ENCODE measurements around the gene TMC3.

GRCh38 chr15:81385721-81386076 lies 11.7 kb upstream of the TMC3 start:
- TF ChIP-seq RARA (CRISPR knock-in tag; IDR thresholded peaks at IDR 0.05): no peak
- TF ChIP-seq, protein P1, sequence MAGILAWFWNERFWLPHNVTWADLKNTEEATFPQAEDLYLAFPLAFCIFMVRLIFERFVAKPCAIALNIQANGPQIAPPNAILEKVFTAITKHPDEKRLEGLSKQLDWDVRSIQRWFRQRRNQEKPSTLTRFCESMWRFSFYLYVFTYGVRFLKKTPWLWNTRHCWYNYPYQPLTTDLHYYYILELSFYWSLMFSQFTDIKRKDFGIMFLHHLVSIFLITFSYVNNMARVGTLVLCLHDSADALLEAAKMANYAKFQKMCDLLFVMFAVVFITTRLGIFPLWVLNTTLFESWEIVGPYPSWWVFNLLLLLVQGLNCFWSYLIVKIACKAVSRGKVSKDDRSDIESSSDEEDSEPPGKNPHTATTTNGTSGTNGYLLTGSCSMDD (CRISPR knock-in tag; IDR thresholded peaks at IDR 0.05): no peak
- TF ChIP-seq KLF16 (CRISPR knock-in tag; IDR thresholded peaks at IDR 0.05): no peak
- TF ChIP-seq, protein P2, sequence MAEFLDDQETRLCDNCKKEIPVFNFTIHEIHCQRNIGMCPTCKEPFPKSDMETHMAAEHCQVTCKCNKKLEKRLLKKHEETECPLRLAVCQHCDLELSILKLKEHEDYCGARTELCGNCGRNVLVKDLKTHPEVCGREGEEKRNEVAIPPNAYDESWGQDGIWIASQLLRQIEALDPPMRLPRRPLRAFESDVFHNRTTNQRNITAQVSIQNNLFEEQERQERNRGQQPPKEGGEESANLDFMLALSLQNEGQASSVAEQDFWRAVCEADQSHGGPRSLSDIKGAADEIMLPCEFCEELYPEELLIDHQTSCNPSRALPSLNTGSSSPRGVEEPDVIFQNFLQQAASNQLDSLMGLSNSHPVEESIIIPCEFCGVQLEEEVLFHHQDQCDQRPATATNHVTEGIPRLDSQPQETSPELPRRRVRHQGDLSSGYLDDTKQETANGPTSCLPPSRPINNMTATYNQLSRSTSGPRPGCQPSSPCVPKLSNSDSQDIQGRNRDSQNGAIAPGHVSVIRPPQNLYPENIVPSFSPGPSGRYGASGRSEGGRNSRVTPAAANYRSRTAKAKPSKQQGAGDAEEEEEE (CRISPR knock-in tag; IDR thresholded peaks at IDR 0.05; ENCODE audit: borderline replicate concordance): no peak
- TF ChIP-seq ZBTB49 (CRISPR knock-in tag; IDR thresholded peaks at IDR 0.05; ENCODE audit: borderline replicate concordance): no peak
- no peak for TF ChIP-seq POLR2A (IDR thresholded peaks at IDR 0.05; ENCODE audit: insufficient read depth in 1 of 2, low read depth in 2 of 2, low read length in 2 of 2)
- TF ChIP-seq CTCF (CRISPR knock-in tag; IDR thresholded peaks at IDR 0.05): no peak
- TF ChIP-seq HOMEZ (CRISPR knock-in tag; IDR thresholded peaks at IDR 0.05; ENCODE audit: low read depth): no peak
- no peak for TF ChIP-seq FOXM1 (CRISPR knock-in tag; IDR thresholded peaks at IDR 0.05)
- TF ChIP-seq BHLHE40 (IDR thresholded peaks at IDR 0.05; ENCODE audit: low read length): no peak
- no peak for TF ChIP-seq SOX6 (IDR thresholded peaks at IDR 0.05)
- no peak for TF ChIP-seq SOX6 (CRISPR knock-in tag; IDR thresholded peaks at IDR 0.05)
- TF ChIP-seq CHD2 (IDR thresholded peaks at IDR 0.05; ENCODE audit: low read depth, low read length): no peak

Measured in HepG2 (cell line).